Smooth muscle cell (in vitro differentiated cells): Measurements from ENCODE around the gene DNMBP. TPM values are rescaled to one million over a fixed set of nuclear protein-coding genes. Genes with fewer than 3 reads are reported as not detected.
"Not testable (repeated sequence)": the region's sequence is repeated elsewhere in the genome, so short reads cannot be mapped to it uniquely, and the experiment has no call there.

ENCODE experiments used
- DNase-seq: peaks from one replicate; lab custom pipeline; 2025; ENCODE audit not compliant: unreplicated experiment; lab: John Stamatoyannopoulos, UW
- H2AFZ ChIP-seq: fragments of 200-600 bp; sonication (generic); 2 replicates; pipeline ENCODE4 v1.6.0; 2016; ENCODE audit warnings: antibody characterized with exemption, low read depth, mild to moderate bottlenecking
- H3F3A ChIP-seq: fragments of 200-600 bp; sonication (generic); 2 replicates; pipeline ENCODE4 v1.6.0; 2017; ENCODE audit warnings: antibody characterized with exemption, low read depth
- H3K27ac ChIP-seq: fragments of 200-600 bp; sonication (generic); 2 replicates; pipeline ENCODE4 v1.5.1; 2016; ENCODE audit warnings: low read depth, mild to moderate bottlenecking
- H3K27me3 ChIP-seq: fragments of 200-600 bp; sonication (generic); 2 replicates; pipeline ENCODE4 v1.6.1; 2016; ENCODE audit warnings: low read depth, mild to moderate bottlenecking
- H3K36me3 ChIP-seq: fragments of 200-600 bp; sonication (generic); 2 replicates; pipeline ENCODE4 v1.5.1; 2016; ENCODE audit warnings: low read depth
- H3K4me1 ChIP-seq: fragments of 200-600 bp; sonication (generic); 2 replicates; pipeline ENCODE4 v1.5.1; 2016; ENCODE audit warnings: low read depth
- H3K4me2 ChIP-seq: fragments of 200-600 bp; sonication (generic); 2 replicates; pipeline ENCODE4 v1.6.0; 2016; ENCODE audit warnings: mild to moderate bottlenecking
- H3K4me3 ChIP-seq: fragments of 200-600 bp; sonication (generic); 2 replicates; pipeline ENCODE4 v1.5.1; 2016; ENCODE audit warnings: mild to moderate bottlenecking
- H3K79me2 ChIP-seq: fragments of 200-600 bp; sonication (generic); 2 replicates; pipeline ENCODE4 v1.6.0; 2016; ENCODE audit warnings: low read depth, mild to moderate bottlenecking
- H3K9ac ChIP-seq: fragments of 200-600 bp; sonication (generic); 2 replicates; pipeline ENCODE4 v1.6.0; 2016; ENCODE audit warnings: low read depth
- H3K9me3 ChIP-seq: fragments of 200-600 bp; sonication (generic); replicated peaks from 2 replicates; pipeline ENCODE4 v1.5.1; 2016; ENCODE audit warnings: low read depth
- H4K20me1 ChIP-seq: fragments of 200-600 bp; sonication (generic); 2 replicates; pipeline ENCODE4 v1.6.0; 2016; ENCODE audit warnings: low read depth
- CTCF ChIP-seq: fragments of 200-600 bp; sonication (generic); IDR thresholded peaks from 2 replicates; pipeline ENCODE4 v1.5.1; 2017; ENCODE audit warnings: borderline replicate concordance, mild to moderate bottlenecking, antibody characterized with exemption; ENCODE audit not compliant: insufficient read depth, poor library complexity, severe bottlenecking
- WGBS: methylation state at CpG from one replicate; pipeline ENCODE4 v1.1.7; 2016; ENCODE audit warnings: low lambda C conversion rate; 5-methylcytosine and 5-hydroxymethylcytosine counted together
- polyA plus RNA-seq: library from polyadenylated mRNA; unstranded; fragments of >200 nt; fragmentation: Nextera tagmentation; extraction: Ambion mirVana; gene quantifications from 2 replicates; pipeline ENCODE4 v1.2.1, GENCODE V29; 2016
- total RNA-seq: library from RNA; depleted of rRNA; stranded (reverse); fragments of >200 nt; gene quantifications from 2 replicates; pipeline ENCODE4 v1.2.3, GENCODE V29; 2014

DNMBP gene
- total and polyA plus RNA-seq, 2 experiments from 2014 or later, result 9.4 to 17.9 TPM

- Histone ChIP-seq H4K20me1 (no peaks in the 10 kb centered on the region), H3K36me3 (no peaks in the 10 kb centered on the region), H3K4me2 (no peak overlapping the region), H3K4me1 (peaks cover 4% of the 10 kb centered on the region), H3K79me2 (no peaks in the 10 kb centered on the region), H3K9me3 (no peaks in the 10 kb centered on the region), H3K27me3 (no peaks in the 10 kb centered on the region), H2AFZ (no peak overlapping the region), H3K4me3 (no peak overlapping the region), H3F3A (peaks cover 4% of the 10 kb centered on the region), H3K27ac (no peak overlapping the region), H3K9ac (no peak overlapping the region)
- TF ChIP-seq CTCF, result no peak
- 88% methylated on average over 7 of the region's 7 CpGs for WGBS
- no peak for DNase-seq
Measured at GRCh38 chr10:99841746-99842145, 168.0 kb downstream of the DNMBP start.

GRCh38 chr10:99840859-99841258 is 168.9 kb downstream of the DNMBP start:
- not testable (repeated sequence) for H3K9me3 ChIP-seq, DNase-seq, H3K27ac ChIP-seq, H2AFZ ChIP-seq, H3K27me3 ChIP-seq, H3K9ac ChIP-seq, H3K79me2 ChIP-seq, H3K36me3 ChIP-seq, H3K4me2 ChIP-seq, H4K20me1 ChIP-seq, H3K4me3 ChIP-seq, H3K4me1 ChIP-seq, H3F3A ChIP-seq
- 95% methylated on average over 2 of the region's 2 CpGs for WGBS

- H3K4me3 ChIP-seq, result no peak overlapping the region
- no peak for TF ChIP-seq CTCF
- no peaks in the 10 kb centered on the region for H3K79me2 ChIP-seq
- WGBS, result 98% methylated on average over 2 of the region's 2 CpGs
- H3K27me3 ChIP-seq, result no peaks in the 10 kb centered on the region
- H4K20me1 ChIP-seq, result no peaks in the 10 kb centered on the region
- no peak overlapping the region for H3K27ac ChIP-seq
- H3K36me3 ChIP-seq, result no peaks in the 10 kb centered on the region
- no peaks in the 10 kb centered on the region for H3K4me1 ChIP-seq
- H3K9me3 ChIP-seq, result no peaks in the 10 kb centered on the region
- no peak overlapping the region for H3K9ac ChIP-seq
- H3K4me2 ChIP-seq, result no peak overlapping the region
- H3F3A ChIP-seq, result no peaks in the 10 kb centered on the region
- DNase-seq, result no peak
- no peak overlapping the region for H2AFZ ChIP-seq
Measured at GRCh38 chr10:99836711-99837110, 173.0 kb downstream of the DNMBP start.

- Histone ChIP-seq H3K79me2 (no peaks in the 10 kb centered on the region), H2AFZ (no peak overlapping the region), H3K4me3 (no peak overlapping the region), H3K27me3 (no peaks in the 10 kb centered on the region), H3K9ac (no peak overlapping the region), H3K4me1 (no peaks in the 10 kb centered on the region), H3K27ac (no peak overlapping the region), H3K4me2 (no peak overlapping the region), H4K20me1 (no peaks in the 10 kb centered on the region), H3F3A (no peaks in the 10 kb centered on the region), H3K9me3 (no peaks in the 10 kb centered on the region), H3K36me3 (no peaks in the 10 kb centered on the region)
- TF ChIP-seq CTCF, result no peak
- no peak for DNase-seq
- WGBS, result 94% methylated on average over 8 of the region's 8 CpGs
Measured at GRCh38 chr10:99835947-99836346, 173.8 kb downstream of the DNMBP start.
